GM19328 (cell line): Measurements from ENCODE around the gene CHRNA1.

ENCODE experiments used
- ATAC-seq: cut with Tn5 transposase; IDR thresholded peaks from one replicate; pipeline ENCODE4 v1.9.1; 2021; ENCODE audit warnings: mild to moderate bottlenecking, moderate library complexity; ENCODE audit not compliant: unreplicated experiment

The CHRNA1 gene

DNA sequence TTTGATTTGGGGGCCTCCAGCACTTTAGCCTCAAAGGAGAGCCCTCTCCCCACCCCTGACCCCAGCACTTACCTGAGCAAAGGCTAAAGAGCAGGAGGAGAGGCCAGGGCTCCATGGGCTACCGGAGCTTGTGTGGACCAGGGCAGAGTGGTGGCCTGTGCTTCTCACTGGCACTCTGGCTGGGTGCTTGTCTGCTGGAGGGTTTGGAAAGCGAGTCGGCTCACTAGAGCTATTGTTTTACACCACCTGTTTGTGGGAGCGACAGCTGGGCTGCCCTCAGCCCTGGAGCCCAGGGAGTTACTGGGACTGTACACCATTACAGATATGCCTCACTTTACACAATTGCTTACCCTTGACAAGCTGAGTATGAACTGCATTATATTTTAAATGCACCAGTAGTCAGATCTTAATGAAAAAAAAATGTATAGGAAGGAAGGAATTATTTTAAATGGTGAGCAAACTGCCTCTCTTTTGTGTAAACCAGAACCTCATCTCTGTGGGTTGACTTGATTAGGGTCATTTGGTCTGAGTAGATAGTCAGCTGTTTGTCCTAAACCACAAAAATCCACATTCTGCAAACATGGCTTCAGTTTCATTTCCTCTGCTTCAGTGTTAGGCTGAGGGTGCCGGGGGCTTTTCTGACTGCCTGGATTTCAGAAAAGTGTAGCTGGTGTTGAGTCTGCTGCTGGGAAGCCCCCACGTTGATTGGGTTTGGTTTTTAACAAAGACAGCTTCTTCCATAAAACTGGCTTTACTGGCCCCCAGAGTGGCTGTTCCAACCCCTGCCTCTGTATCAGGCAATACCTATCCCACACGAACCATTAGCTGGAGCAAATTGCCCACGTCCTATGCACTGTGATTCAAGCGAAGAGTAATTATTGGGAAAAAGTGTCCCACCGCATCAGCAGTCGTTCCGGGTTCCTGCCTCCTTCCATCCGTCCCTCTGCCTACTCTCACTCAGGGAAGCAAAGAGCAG is at the start of gene CHRNA1:
TSS of gene CHRNA1 (minus strand) at position 193 of the 976 bp plus-strand sequence. CDS start at position 115, 78 bp downstream.
- no peak for ATAC-seq

- ATAC-seq = no peak
Measured at GRCh38 chr2:174812037-174812436, 47.8 kb upstream of the CHRNA1 start.

- no peak for ATAC-seq
Measured at GRCh38 chr2:174807931-174808330, 43.7 kb upstream of the CHRNA1 start.

- ATAC-seq = no peak
Measured at GRCh38 chr2:174805803-174806202, 41.5 kb upstream of the CHRNA1 start.

- no peak for ATAC-seq
Measured at GRCh38 chr2:174802459-174802858, 38.2 kb upstream of the CHRNA1 start.

GRCh38 chr2:174800436-174801205 is 36.3 kb upstream of the CHRNA1 start:
- no peak for ATAC-seq

DNA sequence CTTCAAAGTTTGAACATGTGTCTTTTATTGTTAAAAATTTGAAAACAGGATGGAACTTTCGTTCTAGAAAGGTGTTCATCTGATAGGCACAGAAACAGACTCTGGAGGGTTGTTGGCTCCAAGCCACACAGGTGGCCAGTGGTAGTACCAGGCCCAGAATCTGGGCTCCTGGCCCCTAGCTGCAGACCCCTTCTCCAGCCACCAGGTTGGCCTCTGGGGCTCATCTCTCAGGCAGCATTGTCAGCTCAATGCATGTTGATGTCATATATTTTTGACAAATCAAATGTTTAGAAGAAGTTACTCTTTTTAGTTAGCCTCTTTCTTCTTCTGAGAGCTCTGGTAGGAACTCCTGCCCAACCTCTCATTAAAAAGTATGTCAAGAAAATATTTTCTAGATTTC is 34.5 kb upstream of the CHRNA1 start:
- no peak for ATAC-seq

DNA sequence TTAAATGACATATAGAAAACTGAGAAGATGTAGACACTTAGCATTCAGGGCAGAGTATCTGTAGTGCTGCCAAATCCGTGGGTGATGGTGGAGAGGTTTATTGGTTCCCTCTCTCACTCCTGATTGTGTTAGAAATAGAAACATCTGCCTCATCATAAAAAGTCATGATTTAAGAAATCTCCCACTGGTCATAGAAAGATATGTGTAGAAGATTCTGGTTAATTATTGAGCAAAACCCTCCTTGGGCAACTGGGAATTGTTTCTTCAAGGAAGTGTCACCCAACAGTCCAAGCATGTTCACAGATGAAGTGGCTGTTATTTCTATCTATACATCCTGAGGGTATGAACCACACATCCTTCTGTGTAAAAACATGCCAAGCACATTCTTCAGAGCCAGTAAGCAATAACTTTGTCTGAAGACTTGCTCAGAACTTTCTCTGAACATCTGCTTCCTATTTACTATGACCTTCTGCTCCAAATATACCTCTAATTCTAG is 33.6 kb upstream of the CHRNA1 start:
- ATAC-seq = no peak

- ATAC-seq = no peak
Measured at GRCh38 chr2:174796319-174796771, 32.1 kb upstream of the CHRNA1 start.

- ATAC-seq = no peak
Measured at GRCh38 chr2:174794851-174795374, 30.6 kb upstream of the CHRNA1 start.

- ATAC-seq = no peak
Measured at GRCh38 chr2:174792309-174793025, 28.2 kb upstream of the CHRNA1 start.

DNA sequence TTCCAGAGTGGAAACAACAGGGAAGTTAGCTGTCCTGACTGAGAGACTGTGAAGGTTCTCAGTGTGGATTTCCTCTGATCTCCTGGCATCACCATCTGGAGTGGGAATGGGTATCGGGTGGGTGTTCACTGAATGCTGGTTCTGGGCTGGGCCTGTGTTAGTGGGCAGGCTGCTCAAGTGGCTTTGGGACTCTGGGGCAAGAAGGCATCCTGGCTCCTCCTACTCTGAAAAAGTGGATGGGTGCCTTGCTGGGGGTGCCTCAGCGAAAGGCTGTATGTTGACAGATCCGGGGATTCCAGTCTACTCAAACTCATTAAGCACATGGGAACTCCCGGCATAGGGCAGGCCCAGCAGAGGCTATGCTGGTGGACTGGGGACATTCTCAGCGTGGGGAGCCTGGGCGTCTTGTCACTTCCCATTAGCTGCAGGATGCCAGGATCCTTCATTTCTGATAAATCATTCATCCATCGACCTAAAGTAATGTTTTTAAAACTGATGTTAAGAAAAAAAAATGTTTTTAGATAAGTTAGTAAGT is 27.5 kb upstream of the CHRNA1 start:
- no peak for ATAC-seq

DNA sequence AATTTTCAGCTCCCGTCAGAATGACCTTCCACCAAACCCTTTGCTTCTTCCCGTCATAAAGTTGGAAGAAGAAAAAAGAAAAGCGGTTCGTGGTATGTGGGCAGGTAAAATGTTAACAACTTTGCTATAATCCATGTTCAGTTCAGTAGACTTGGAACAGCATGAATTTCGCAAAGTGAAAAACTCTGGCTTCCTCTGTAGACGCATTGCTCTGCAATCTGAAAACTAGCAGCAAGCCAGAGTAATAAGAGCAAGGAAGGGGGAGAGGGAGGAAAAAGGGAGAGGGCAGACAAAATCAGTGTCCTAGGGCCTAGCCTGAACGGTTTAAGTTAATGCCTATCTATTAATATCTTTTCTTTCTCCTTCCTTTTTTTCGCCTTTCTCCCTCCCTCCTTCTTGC is 26.7 kb upstream of the CHRNA1 start:
- ATAC-seq = no peak

DNA sequence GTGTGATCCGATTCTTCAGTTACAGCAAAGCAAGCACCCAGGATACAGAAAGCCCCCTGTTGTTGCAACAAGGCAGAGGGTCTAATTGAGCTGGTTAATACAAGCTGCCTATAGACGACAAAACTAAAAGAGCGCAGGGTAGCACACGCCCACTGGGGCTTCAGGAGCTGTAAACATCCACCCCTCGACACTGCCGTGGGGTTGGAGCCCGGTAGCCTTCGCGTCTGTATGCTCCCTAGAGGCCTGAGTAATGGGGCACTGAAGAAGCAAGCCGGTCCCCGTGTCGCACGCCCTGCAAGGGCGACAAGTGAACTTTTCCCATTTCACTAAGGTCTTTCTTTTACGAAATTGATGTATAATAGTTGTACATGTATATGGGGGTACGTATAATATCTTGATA is 24.7 kb upstream of the CHRNA1 start:
- ATAC-seq = no peak

- no peak for ATAC-seq
Measured at GRCh38 chr2:174788291-174788929, 24.1 kb upstream of the CHRNA1 start.

GRCh38 chr2:174787487-174788205 is 23.4 kb upstream of the CHRNA1 start:
- ATAC-seq = no peak

GRCh38 chr2:174786066-174786725 is 21.9 kb upstream of the CHRNA1 start:
- ATAC-seq = no peak

GRCh38 chr2:174785481-174785880 is 21.2 kb upstream of the CHRNA1 start:
- no peak for ATAC-seq

DNA sequence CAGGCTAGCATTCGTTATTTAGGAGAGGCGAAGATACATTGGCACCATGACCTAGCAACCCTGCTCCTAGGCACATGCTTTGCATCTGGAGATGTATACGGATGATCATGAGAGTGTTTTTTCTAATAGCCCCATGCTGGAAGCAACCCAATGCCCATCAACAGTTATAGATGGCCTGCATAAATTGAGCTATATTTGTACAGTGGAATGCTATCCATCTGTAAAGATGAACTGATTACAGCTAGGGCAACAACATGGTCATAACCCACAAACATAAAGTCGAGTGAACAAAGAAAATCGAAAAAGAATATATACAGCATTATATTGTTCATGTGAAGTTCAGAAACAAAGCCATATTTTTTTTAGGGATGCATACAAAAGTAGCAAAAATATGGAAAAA is 20.6 kb upstream of the CHRNA1 start:
- no peak for ATAC-seq
